Kidney (tissue), 14 donors: ENCODE results near the gene CSPG4. TPM values are rescaled to one million over a fixed set of nuclear protein-coding genes. Genes with fewer than 3 reads are reported as not detected.
A peak's percentile ranks its signal among the peaks of the same experiment; 100 is the strongest.

Experiments
- DNase-seq, 5 donors: peaks; one replicate each; pipeline ENCODE4 v3.0.0-alpha.2; 2013 to 2020
- FAIRE-seq: peaks from 2 replicates; lab custom pipeline; 2012; peaks lifted over from hg19 to GRCh38; lab: Jason Lieb, UNC
- H3K27ac ChIP-seq, 2 donors: one replicate each; pipeline ENCODE4 v1.7.0; 2013; ENCODE audit warnings: low read depth in 2 of 2, low read length in 2 of 2, inconsistent platforms in 1 of 2
- H3K27me3 ChIP-seq: one replicate; pipeline ENCODE4 v1.7.1; 2013; ENCODE audit warnings: low read length, inconsistent platforms; ENCODE audit not compliant: control insufficient read depth, insufficient read depth
- H3K36me3 ChIP-seq, 3 donors: one replicate each; pipeline versions ENCODE4 v1.7.0 to v1.7.1; 2013; ENCODE audit warnings: low read length in 3 of 3, control low read depth in 1 of 3, inconsistent platforms in 1 of 3; ENCODE audit not compliant: insufficient read depth in 3 of 3, control insufficient read depth in 2 of 3
- H3K4me1 ChIP-seq, 3 donors: one replicate each; pipeline versions ENCODE4 v1.7.0 to v1.7.1; 2013; ENCODE audit warnings: low read length in 3 of 3, inconsistent platforms in 1 of 3, low read depth in 1 of 3; ENCODE audit not compliant: control insufficient read depth in 2 of 3, insufficient read depth in 2 of 3
- H3K4me3 ChIP-seq, 3 donors: one replicate each; pipeline versions ENCODE4 v1.7.0 to v1.8.1; 2013; ENCODE audit warnings: low read length in 3 of 3, control low read depth in 1 of 3, inconsistent platforms in 1 of 3
- H3K9ac ChIP-seq, 3 donors: one replicate each; pipeline versions ENCODE4 v1.7.0 to v1.7.1; 2013; ENCODE audit warnings: low read length in 3 of 3, control low read depth in 1 of 3, inconsistent platforms in 1 of 3
- H3K9me3 ChIP-seq, 3 donors: one replicate each; pipeline versions ENCODE4 v1.7.0 to v1.7.1; 2013; ENCODE audit warnings: low read length in 3 of 3, control low read depth in 1 of 3, inconsistent platforms in 1 of 3; ENCODE audit not compliant: control insufficient read depth in 2 of 3, insufficient read depth in 1 of 3
- intact Hi-C: fragments of 100-400 bp; cut with DNase I; formaldehyde crosslinking; loops from one replicate; pipeline ENCODE4 v1.11.1; 2022
- polyA plus RNA-seq: library from polyadenylated mRNA; stranded (reverse); fragments of 350-450 nt; fragmentation: Illumina TruSeq; extraction: RNeasy Lipid Tissue Mini Kit (QIAGEN cat#74804); gene quantifications from one replicate; pipeline ENCODE4 v1.2.3, GENCODE V29; 2014; ENCODE audit warnings: low read depth, low replicate concordance; ENCODE audit not compliant: insufficient read depth
- total RNA-seq: library from RNA; stranded (reverse); fragmentation: NEBNext Ultra II Directional; extraction: Animal tissue kit (Norgen Biotek cat#: 25700); gene quantifications from one replicate; pipeline ENCODE4 v1.2.1, GENCODE V29; 2021
- TF ChIP-seq, protein P1 (sequence below): IDR thresholded peaks from 3 replicates; pipeline ENCODE4 v1.5.1; 2012; ENCODE audit warnings: mild to moderate bottlenecking, moderate library complexity, borderline replicate concordance; ENCODE audit not compliant: insufficient read depth; ENCODE audit errors: extremely low read depth
- donor health status: control.
- donor health status: control.
- donor health status: control.
- donor health status: control.
- donor health status: control.
- donor health status: DM: yes; HTN: yes; CAD: no.
- donor health status: Normal renal cell carcinoma (clear cell type).

CSPG4 gene
- total and polyA plus RNA-seq, 2 donors from 2014 or later: 4.4 to 30.7 TPM

DNA sequence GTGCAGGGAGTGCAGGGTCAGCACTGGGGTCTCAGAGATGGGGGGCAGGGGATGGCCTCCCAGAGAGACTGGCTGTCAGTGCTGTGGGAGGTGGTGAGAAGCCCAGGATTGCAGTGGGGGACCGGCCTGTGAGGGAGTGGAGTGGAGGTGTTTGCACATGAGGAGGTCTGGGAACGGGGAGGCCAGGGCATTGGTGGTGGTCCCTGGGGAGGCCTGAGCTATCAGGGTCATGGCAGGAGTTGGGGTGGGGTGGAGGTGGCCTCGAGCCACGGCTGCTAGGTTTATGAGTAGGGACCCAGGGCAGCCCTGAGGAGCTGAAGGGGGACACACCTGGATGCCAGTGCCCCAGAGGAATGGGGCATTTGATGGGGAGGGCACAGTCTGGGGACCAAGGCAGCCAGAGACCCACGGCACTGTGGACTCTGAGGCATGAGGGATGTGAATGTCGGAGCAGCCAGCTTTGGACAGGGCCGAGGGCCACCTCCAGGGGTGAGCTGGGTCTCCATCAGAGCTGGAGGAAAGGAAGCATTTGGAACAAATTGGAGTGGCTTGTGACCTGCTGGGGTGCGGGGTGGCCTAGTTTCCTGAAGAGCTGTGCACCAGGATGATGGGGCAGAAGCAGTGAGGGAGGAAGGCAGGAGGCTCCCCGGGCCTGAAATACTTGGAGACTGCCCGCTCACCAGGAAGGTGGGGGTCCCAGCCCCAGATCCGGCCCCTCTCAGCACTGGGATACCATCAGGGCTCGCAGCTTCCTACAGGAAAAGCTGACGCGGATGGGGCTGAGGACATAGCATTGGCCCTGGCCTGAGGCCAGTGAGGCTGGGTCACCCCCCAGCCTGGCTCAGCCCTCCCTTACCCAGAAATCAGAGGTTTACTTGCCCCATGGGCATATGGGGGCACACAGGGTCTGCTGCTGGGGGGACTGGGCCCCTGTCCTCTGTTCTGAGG is 9.5 kb upstream of the CSPG4 start:
- FAIRE-seq (no peak), DNase-seq (peak in 2 of 5 donors; percentile 62 to 69)
- no peaks in the 10 kb centered on the region for H3K36me3 ChIP-seq
- no peak overlapping the region for H3K4me3 ChIP-seq
- H3K9me3 ChIP-seq: no peaks in the 10 kb centered on the region
- intact Hi-C loops: no loop called here
- no peak overlapping the region for H3K27ac ChIP-seq
- no peak overlapping the region for H3K9ac ChIP-seq
- H3K27me3 ChIP-seq: no peaks in the 10 kb centered on the region
- TF ChIP-seq, protein P1, sequence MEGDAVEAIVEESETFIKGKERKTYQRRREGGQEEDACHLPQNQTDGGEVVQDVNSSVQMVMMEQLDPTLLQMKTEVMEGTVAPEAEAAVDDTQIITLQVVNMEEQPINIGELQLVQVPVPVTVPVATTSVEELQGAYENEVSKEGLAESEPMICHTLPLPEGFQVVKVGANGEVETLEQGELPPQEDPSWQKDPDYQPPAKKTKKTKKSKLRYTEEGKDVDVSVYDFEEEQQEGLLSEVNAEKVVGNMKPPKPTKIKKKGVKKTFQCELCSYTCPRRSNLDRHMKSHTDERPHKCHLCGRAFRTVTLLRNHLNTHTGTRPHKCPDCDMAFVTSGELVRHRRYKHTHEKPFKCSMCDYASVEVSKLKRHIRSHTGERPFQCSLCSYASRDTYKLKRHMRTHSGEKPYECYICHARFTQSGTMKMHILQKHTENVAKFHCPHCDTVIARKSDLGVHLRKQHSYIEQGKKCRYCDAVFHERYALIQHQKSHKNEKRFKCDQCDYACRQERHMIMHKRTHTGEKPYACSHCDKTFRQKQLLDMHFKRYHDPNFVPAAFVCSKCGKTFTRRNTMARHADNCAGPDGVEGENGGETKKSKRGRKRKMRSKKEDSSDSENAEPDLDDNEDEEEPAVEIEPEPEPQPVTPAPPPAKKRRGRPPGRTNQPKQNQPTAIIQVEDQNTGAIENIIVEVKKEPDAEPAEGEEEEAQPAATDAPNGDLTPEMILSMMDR: no peak
- peaks cover 8 to 15% (median 8%) of the 10 kb centered on the region in 3 donors for H3K4me1 ChIP-seq

DNA sequence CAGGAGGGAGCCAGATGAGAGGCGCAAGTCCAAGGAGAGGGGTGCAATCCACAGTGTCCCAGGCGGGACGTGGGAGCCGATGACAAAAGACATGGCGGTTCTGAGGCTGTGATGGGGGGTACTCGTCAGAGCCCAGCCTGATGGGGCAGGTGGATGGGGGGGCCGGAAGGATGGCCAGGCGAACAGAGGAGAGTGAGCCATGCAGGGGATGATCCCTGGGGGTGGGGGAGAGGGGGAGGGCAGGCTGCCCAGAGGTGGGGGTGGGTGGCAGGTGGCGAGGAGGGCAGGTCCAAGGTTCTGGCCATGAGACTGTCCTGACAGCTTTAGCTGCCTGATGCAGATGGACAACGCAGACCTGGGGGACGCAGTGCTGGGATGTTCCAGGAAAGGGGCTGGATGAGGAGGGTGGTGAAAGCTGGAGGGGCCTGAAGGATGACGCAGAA is 8.9 kb upstream of the CSPG4 start:
- H3K4me1 ChIP-seq: peaks cover 8 to 15% (median 8%) of the 10 kb centered on the region in 3 donors
- no peaks in the 10 kb centered on the region for H3K36me3 ChIP-seq
- peak in 1 of 5 donors; percentile 68 for DNase-seq
- no peak overlapping the region for H3K27ac ChIP-seq
- no peaks in the 10 kb centered on the region for H3K9me3 ChIP-seq
- TF ChIP-seq, protein P1: no peak
- H3K27me3 ChIP-seq: no peaks in the 10 kb centered on the region
- intact Hi-C loops: no loop called here
- no peak for FAIRE-seq
- H3K4me3 ChIP-seq: no peak overlapping the region
- H3K9ac ChIP-seq: no peak overlapping the region

DNA sequence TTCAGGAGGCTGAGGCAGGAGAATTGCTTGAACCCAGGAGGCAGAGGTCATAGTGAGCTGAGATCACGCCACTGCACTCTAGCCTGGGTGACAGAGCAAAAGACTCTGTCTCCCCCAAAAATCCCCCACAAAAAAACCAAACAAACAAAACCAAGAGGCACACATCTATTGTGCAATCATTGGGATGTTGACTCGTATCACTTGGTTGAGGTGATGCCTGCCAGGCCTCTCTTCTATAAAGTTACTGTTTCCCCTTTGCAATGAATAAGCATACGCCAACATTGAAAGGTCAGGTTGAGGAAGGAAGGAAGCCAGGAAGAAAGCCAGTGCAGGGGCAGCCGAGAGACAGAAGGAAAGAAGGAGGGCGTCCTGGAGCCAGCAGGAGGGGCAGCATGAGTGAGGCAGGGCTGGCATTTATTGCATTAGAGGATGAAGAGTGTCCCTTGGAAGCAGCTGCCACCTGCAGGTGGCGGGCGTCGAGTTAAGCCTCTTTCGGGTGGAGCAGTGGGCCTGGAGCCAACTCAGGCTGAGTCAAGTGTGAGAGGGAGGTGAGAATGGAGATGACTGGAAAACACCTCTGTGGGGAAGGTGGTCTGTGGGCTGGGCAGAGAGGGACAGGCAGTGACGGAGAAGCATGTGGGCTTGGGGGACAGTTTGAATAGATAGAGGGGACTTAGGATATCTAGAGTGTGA is 8.3 kb upstream of the CSPG4 start:
- no peak overlapping the region for H3K27ac ChIP-seq

More for the DNA sequence above, 8.3 kb upstream of the CSPG4 start:
- FAIRE-seq: no peak
- Histone ChIP-seq H3K9me3 (no peaks in the 10 kb centered on the region), H3K4me1 (peaks cover 8 to 15% (median 8%) of the 10 kb centered on the region in 3 donors), H3K27me3 (no peaks in the 10 kb centered on the region), H3K9ac (no peak overlapping the region), H3K36me3 (no peaks in the 10 kb centered on the region), H3K4me3 (no peak overlapping the region)
- TF ChIP-seq, protein P1: peak; percentile 44
- peak in 4 of 5 donors; percentile 58 to 92 (median 68) for DNase-seq
- intact Hi-C loops: no loop called here
